Right lobe of liver (tissue), 6 donors: ENCODE measurements around the gene NSMCE3. TPM values are rescaled to one million over a fixed set of nuclear protein-coding genes. Genes with fewer than 3 reads are reported as not detected.

Experiments used
- ATAC-seq, 4 donors: fragments of 200-7000 bp; cut with Tn5 transposase; one replicate each; pipeline ENCODE4 v1.9.1; 2020; ENCODE audit warnings: mild to moderate bottlenecking in 4 of 4, moderate library complexity in 4 of 4
- DNase-seq, 3 donors: peaks; one replicate each; pipeline ENCODE4 v3.0.0-alpha.2; 2020
- H3K27ac ChIP-seq, 3 donors: fragments of 200-600 bp; one replicate each; pipeline ENCODE4 v1.8.0; 2022
- H3K27me3 ChIP-seq, 2 donors: fragments of 200-600 bp; one replicate each; pipeline ENCODE4 v1.8.0; 2022
- H3K36me3 ChIP-seq, 4 donors: fragments of 200-600 bp; sonication (generic) in 1 of 4; one replicate each; pipeline versions ENCODE4 v1.5.1 to v1.8.0; 2017 to 2022; ENCODE audit warnings: control low read depth in 1 of 4
- H3K4me1 ChIP-seq, 4 donors: fragments of 200-600 bp; sonication (generic) in 1 of 4; one replicate each; pipeline versions ENCODE4 v1.5.1 to v1.8.0; 2017 to 2022; ENCODE audit warnings: control low read depth in 1 of 4
- H3K4me3 ChIP-seq, 3 donors: fragments of 200-600 bp; one replicate each; pipeline ENCODE4 v1.8.0; 2022
- H3K9me3 ChIP-seq, 4 donors: fragments of 200-600 bp; sonication (generic) in 1 of 4; one replicate each; pipeline versions ENCODE4 v1.5.1 to v1.8.0; 2017 to 2022; ENCODE audit warnings: control low read depth in 1 of 4
- POLR2A ChIP-seq: fragments of 450-650 bp; IDR thresholded peaks from one replicate; pipeline ENCODE4 v1.6.1; 2017; ENCODE audit warnings: antibody characterized with exemption, mild to moderate bottlenecking
- WGBS: methylation state at CpG from one replicate; pipeline ENCODE4 v1.1.6; 2018; ENCODE audit warnings: low coverage, low lambda C conversion rate; ENCODE audit not compliant: insufficient coverage; ENCODE audit errors: missing lambda C conversion rate; 5-methylcytosine and 5-hydroxymethylcytosine counted together
- intact Hi-C, 2 donors: fragments of 100-400 bp; cut with DNase I; formaldehyde crosslinking; loops; one replicate each; pipeline versions ENCODE4 v1.11.2 to v1.14.1; 2022
- total RNA-seq, 6 experiments: library from RNA; depleted of rRNA in 2 of 6; stranded (reverse); fragments of >200 nt in 2 of 6; fragmentation: NEBNext Ultra II Directional in 3 of 6; extraction: Animal tissue kit (Norgen Biotek cat#: 25700) in 3 of 6; gene quantifications; one replicate each; pipeline versions ENCODE4 v1.1.0 to v1.2.4, GENCODE V29; 2016 to 2023
- TF ChIP-seq, protein P1 (sequence below), 4 donors: fragments of 200-600 bp in 3 of 4; fragments of 450-650 bp in 1 of 4; IDR thresholded peaks; one replicate each; pipeline versions ENCODE4 v1.5.1 to v1.8.0; 2016 to 2022; ENCODE audit warnings: antibody characterized with exemption in 4 of 4, mild to moderate bottlenecking in 2 of 4
- donor health status: DM: no; HTN: yes; CAD: no.
- donor health status: DM: no; HTN: no; CAD: no.
- donor health status: DM: no; HTN: no; CAD: no.
- donor health status: DM: no; HTN: yes; CAD: no.
- donor health status: DM: no; HTN: yes; CAD: no.

The NSMCE3 gene
- total RNA-seq, 6 experiments from 2014 or later: 2.2 to 4.4 (median 3.1) TPM

- no peaks in the 10 kb centered on the region for H3K36me3 ChIP-seq
- intact Hi-C loops: no loop called here
- WGBS: no CpG with 5 or more reads among the region's 3 CpGs
Measured at GRCh38 chr15:29299331-29299730, 29.7 kb upstream of the NSMCE3 start.

GRCh38 chr15:29294732-29295325 is 25.2 kb upstream of the NSMCE3 start:
- DNase-seq: no peak
- intact Hi-C loops: no loop called here
- TF ChIP-seq, protein P1, sequence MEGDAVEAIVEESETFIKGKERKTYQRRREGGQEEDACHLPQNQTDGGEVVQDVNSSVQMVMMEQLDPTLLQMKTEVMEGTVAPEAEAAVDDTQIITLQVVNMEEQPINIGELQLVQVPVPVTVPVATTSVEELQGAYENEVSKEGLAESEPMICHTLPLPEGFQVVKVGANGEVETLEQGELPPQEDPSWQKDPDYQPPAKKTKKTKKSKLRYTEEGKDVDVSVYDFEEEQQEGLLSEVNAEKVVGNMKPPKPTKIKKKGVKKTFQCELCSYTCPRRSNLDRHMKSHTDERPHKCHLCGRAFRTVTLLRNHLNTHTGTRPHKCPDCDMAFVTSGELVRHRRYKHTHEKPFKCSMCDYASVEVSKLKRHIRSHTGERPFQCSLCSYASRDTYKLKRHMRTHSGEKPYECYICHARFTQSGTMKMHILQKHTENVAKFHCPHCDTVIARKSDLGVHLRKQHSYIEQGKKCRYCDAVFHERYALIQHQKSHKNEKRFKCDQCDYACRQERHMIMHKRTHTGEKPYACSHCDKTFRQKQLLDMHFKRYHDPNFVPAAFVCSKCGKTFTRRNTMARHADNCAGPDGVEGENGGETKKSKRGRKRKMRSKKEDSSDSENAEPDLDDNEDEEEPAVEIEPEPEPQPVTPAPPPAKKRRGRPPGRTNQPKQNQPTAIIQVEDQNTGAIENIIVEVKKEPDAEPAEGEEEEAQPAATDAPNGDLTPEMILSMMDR (IDR thresholded peaks at IDR 0.05): no peak
- Histone ChIP-seq H3K36me3 (no peaks in the 10 kb centered on the region), H3K4me3 (no peak overlapping the region), H3K4me1 (no peaks in the 10 kb centered on the region), H3K27me3 (no peaks in the 10 kb centered on the region), H3K9me3 (no peaks in the 10 kb centered on the region), H3K27ac (no peak overlapping the region)
- 37% methylated on average over 7 of the region's 7 CpGs for WGBS
- ATAC-seq: no peak

More at GRCh38 chr15:29299331-29299730, 29.7 kb upstream of the NSMCE3 start:
- no peak for TF ChIP-seq POLR2A
- TF ChIP-seq, protein P1 (IDR thresholded peaks at IDR 0.05): no peak
- DNase-seq (no peak), ATAC-seq (no peak)
- Histone ChIP-seq H3K9me3 (no peaks in the 10 kb centered on the region), H3K4me3 (no peak overlapping the region), H3K27ac (no peak overlapping the region), H3K4me1 (no peaks in the 10 kb centered on the region), H3K27me3 (no peaks in the 10 kb centered on the region)

DNA sequence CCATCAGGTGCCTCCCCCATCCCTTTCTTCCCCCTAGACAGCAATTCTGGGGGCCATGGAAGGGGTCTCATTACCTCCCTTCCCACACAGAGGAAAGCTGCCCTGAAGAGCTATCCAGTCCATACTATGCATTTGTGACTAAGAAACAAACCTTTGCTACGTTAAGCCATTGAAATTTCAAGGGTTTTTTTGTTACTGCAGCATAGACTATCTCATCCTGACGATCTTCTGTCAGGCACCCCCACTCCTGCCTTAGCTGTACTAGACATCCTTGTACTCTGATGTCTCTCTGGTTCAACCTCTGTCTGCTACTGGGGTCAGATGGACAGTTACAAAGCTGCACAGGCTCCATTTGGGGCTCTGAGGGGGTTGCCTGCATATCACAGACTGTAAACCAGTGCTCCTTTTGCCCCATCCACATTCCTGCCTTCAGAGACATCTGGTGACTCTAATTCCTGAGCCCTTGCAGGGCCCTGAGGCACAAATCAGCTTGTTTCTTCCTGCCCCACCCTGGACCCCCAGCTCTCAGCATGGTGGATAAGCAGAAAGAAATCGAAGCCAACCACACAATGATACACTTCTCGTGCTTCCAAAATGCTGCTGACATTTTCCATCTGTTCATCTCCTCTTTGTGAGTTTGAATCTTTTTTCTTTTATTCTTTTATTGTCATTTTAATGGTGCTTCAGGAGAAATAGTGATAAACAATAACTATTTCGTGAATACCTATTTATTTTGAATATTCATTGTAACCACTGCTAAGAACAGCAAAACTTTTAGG is 21.6 kb upstream of the NSMCE3 start:
- intact Hi-C loops: no loop called here

DNA sequence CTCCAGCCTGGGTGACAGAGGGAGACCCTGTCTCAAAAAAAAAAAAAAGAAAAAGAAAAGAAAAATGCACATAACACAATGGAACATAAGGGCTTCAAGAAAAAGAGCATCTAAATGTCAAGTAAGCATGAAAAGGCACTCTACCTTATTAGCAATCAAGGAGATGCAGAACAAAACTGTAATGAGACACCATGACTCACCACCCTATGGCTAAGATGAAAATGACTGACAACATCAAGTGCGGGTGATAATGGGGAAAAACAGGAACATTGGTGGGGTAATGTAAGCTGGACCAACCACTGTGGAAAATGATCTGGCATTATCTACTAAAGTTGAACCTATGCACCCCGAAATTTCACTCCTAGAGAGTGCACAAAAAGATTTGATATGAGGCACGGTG is 19.6 kb upstream of the NSMCE3 start:
- ATAC-seq: no peak
- Histone ChIP-seq H3K9me3 (no peaks in the 10 kb centered on the region), H3K27me3 (no peaks in the 10 kb centered on the region), H3K27ac (no peak overlapping the region), H3K4me3 (no peak overlapping the region), H3K4me1 (no peaks in the 10 kb centered on the region), H3K36me3 (no peaks in the 10 kb centered on the region)
- TF ChIP-seq, protein P1 (IDR thresholded peaks at IDR 0.05): no peak
- TF ChIP-seq POLR2A: no peak
- intact Hi-C loops: no loop called here
- no peak for DNase-seq
- 66% methylated on average over 2 of the region's 3 CpGs for WGBS

More for the DNA sequence above, 21.6 kb upstream of the NSMCE3 start:
- ATAC-seq: no peak
- Histone ChIP-seq H3K36me3 (no peaks in the 10 kb centered on the region), H3K4me3 (no peak overlapping the region), H3K27me3 (no peaks in the 10 kb centered on the region), H3K9me3 (no peaks in the 10 kb centered on the region), H3K27ac (no peak overlapping the region), H3K4me1 (no peaks in the 10 kb centered on the region)
- DNase-seq: no peak
- TF ChIP-seq POLR2A: no peak
- TF ChIP-seq, protein P1 (IDR thresholded peaks at IDR 0.05): no peak
- 36% methylated on average over 5 of the region's 5 CpGs for WGBS
